NCI-H2227 treated with DMSO at 0.1 percent for 48 hours (cell line): ENCODE measurements around the gene ASF1B.
"Not testable (repeated sequence)": the region's sequence is repeated elsewhere in the genome, so short reads cannot be mapped to it uniquely, and the experiment has no call there.

Experiments
- DNase-seq: peaks from one replicate; lab custom pipeline; 2025; lab: John Stamatoyannopoulos, UW

The ASF1B gene

DNA sequence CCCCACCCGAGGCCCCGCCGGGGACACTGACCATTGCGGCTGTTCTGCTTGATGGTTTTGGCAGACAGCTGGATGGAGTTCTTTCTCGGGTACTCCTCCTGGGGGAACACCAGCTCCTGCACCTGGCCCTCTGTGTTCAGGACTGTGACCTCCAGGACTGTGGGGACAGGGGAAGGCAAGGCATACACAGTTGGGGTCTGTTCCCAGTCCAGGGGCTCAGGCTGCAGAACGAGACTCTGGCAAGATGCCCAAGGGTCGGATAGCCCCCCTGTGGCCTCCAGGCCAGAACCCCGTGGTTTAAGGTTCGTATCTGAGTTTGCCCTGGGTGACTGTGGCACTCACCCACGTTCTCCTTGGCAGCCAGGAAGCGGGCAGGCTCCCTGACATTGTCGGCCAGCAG lies 22.7 kb upstream of the ASF1B start:
- DNase-seq, result no peak

DNA sequence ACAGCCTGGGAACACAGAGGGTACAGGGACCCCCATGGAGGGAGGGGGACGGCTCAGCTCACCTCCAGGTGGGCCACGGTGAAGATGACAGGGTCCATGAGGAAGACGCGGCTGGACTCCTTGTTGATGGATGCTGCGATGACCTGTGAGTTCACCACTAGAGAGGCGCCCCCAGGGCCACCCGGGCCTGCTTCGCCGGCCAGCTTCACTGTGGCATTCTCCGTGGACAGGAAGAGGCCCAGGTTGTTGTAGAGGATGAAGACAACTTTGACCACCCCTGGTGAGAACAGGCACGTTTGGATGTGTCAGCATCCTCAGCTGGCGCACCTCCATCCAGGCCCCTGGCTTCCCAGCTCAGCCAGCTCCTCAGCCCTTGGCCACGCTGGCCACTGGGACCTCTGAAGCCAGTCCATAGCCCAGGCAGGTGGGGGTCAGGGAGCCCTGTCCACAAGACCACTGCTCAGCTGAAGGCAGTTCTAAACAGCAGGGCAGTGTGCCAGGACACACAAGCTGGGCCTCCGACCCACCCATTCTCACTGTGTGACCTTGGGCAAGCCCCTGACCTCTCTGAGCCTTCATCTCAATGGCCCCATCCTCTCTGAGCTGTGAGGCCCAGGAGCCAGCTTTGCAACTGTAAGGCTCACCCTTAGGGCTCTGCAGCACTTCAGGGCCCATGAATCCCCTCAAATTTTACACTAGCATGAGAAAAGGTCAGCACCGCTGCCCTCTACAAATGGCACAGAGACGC lies 22.1 kb upstream of the ASF1B start:
- DNase-seq, result no peak

GRCh38 chr19:14156971-14157717 lies 20.8 kb upstream of the ASF1B start:
- DNase-seq, result no peak

DNA sequence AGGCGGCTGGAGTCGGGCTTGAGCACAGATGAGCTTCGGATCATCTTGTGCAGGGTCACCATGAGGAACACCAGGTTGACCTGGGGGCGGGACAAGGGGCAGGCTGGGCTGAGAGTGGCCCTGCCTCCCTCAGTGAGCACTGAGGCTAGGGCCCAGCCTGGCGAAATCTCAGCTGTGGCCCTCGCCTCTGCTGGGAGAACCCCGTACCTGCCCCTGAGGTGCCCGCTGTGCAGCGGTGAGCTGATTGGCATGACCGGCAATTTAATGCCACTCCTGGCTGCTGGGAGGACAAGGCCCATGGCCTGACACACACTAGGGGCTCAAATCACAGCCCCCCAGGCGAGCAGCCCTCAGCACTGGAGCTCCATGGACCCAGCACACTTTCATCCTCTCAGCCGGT lies 19.7 kb upstream of the ASF1B start:
- no peak for DNase-seq

- no peak for DNase-seq
Observed at GRCh38 chr19:14155371-14155770, 19.0 kb upstream of the ASF1B start.

GRCh38 chr19:14152713-14153112 lies 16.3 kb upstream of the ASF1B start:
- DNase-seq, result no peak

GRCh38 chr19:14150770-14151661 lies 14.6 kb upstream of the ASF1B start:
- no peak for DNase-seq

DNA sequence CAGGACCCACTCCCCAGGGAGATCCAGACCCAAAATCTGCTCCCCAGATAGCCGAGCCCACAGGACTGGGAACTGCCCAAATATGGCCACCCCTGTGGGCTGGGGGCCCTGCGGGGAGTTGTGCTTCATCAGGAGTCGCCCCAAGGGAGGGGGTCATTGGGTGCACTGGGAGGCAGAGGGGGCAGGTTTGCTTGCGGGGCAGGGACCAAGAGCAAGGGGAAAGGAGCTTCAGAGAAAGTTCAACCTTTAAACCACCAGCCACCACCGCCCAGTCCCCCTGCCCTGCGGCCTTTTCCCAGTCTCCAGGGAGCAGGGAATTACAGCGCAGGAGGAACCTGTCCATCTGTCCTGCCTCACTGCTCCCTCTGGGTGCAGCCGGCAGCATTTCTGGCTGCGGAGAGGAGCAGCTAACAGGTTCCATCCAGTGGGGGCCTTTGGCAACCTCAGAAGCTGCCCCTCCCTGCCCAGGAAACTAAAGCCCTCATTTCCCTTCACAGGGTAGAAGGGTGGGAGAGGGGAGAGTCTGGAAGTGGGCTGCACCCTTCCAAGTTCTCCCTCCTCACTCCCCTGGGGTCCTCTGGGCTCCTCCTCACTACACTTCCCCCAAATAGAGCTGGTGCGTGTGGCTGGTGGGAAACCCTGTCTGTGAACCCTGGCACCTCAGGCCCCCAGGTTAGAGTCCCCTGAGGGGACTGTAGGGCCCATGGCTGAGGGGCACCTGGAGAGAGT lies 13.8 kb upstream of the ASF1B start:
- DNase-seq, result no peak

DNA sequence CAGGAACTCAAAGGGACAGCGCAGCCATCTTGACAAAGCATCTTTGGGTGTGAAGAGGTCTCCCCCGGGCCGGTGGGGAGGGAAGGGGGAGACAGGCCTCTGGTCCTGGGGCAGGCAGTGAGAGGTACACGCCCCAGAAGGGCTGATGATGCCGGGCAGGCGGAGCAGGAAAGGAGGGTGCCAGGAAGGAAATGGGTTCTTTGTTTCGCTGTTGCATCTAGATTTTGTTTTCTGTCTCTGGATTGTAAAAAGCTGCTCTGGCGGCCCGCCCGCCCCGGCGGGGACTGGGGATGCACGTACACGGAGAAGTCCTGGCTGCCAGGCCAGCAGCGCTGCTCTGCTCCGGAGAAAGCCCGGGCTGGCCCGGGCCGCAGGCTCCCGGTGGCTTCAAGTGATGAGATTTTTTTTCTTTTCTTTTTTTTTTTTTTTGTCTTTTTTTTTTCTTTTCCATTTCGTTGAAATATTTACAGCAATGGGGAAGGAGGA lies 13.2 kb upstream of the ASF1B start:
- DNase-seq, result no peak

GRCh38 chr19:14148751-14149410 lies 12.5 kb upstream of the ASF1B start:
- no peak for DNase-seq

GRCh38 chr19:14147797-14148605 lies 11.6 kb upstream of the ASF1B start:
- DNase-seq, result peak; percentile 18

DNA sequence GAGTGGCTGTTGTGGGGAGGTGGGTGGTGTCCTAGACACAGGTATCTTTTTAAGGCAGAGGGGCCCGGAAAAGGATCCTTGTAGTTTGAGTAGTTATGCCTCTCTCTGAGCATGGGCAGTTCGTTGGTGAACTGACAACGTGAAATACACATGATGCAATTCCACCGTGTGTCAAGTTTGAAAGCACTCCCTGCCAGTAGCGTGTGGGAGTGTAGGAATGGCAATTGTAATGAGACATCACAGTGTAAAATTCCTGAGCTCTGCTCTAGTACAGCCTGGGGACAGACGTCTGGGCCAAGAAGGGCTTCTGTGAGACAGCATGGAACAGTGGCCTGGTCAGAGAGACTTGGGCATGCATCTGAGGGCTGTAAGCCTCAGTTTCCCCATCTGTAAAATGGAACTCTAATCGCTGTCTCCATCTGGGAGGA lies 10.4 kb upstream of the ASF1B start:
- no peak for DNase-seq

- not testable (repeated sequence) for DNase-seq
Observed at GRCh38 chr19:14146169-14146568, 9.8 kb upstream of the ASF1B start.

DNA sequence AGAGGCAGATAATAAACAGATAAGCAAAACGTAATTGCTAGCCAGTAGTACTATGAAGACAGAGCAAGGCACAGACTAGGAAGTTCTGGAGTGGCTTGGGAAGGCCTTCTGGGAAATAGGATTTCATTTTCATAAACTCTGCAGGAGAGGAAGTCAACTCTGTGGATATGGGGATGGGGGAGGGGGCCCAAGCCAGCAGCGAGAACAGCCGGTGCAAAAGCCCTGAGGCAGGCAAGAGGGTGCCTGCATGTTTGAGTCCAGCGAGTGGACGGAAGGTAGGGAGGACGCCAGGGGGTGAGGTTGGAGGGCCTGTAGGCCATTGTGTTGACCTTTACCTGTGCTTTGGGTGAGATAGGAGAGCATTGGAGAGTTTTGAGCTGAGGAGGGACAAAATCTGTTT lies 9.0 kb upstream of the ASF1B start:
- DNase-seq, result no peak

GRCh38 chr19:14142262-14143190 lies 6.1 kb upstream of the ASF1B start:
- DNase-seq, result no peak

DNA sequence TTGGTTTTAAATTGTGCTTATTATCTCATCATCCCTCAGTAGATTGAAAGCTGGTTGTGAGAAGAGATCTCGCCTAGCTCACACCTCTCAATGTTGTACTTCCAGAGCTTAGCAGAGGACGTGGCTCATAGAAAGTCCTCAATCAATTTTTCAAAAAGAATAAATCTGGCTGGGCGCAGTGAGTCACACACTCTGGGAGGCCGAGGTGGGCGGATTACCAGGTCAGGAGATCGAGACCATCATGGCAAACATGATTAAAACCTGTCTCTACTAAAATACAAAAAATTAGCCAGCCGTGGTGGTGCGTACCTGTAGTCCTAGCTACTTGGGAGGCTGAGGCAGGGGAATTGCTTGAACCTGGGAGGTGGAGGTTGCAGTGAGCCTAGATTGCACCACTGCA lies 4.7 kb upstream of the ASF1B start:
- no peak for DNase-seq

GRCh38 chr19:14139944-14140343 lies 3.6 kb upstream of the ASF1B start:
- DNase-seq, result no peak

- no peak for DNase-seq
Observed at GRCh38 chr19:14138576-14139265, 2.3 kb upstream of the ASF1B start.
